Measurements from ENCODE around the gene AGAP4.
"Not testable (repeated sequence)": the region's sequence is repeated elsewhere in the genome, so short reads cannot be mapped to it uniquely, and the experiment has no call there.

The AGAP4 gene

GRCh38 chr10:45847400-45847799 is at the start of gene AGAP4:
Gene AGAP4, minus strand, starts transcription at chr10:45847500. Its CDS starts 153 bp downstream, at chr10:45847347.
- not testable (repeated sequence) for DNase-seq (ENCODE audit: low read depth); H3K4me3 ChIP-seq (replicated peaks; ENCODE audit: low read depth, low read length)

DNA sequence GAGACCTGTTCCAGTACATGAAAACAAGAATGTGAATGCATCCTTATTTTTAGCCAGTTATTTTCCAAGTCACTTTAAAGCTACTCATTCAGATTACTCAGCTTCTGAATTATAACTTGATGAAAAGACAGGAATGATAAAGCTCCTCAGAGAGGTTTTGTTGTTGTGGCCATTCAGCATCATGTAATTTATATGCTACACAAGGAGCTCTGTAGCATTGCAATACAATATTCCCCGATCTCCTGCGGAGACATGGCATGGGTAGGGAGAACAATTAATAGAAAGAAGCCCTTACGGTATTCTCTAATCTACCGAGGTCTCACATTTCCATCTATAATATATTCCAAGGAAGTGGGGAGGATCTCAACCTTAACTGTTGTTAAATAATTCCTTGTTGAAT is 43.4 kb upstream of the AGAP4 start:
- not testable (repeated sequence) for H3K4me3 ChIP-seq (replicated peaks; ENCODE audit: low read depth, low read length)

GRCh38 chr10:45889539-45890230 is 42.4 kb upstream of the AGAP4 start:
- H3K4me3 ChIP-seq (replicated peaks; ENCODE audit: low read depth, low read length); DNase-seq (ENCODE audit: low read depth): not testable (repeated sequence)

More for the DNA sequence above, 43.4 kb upstream of the AGAP4 start:
- not testable (repeated sequence) for DNase-seq (ENCODE audit: low read depth)

DNA sequence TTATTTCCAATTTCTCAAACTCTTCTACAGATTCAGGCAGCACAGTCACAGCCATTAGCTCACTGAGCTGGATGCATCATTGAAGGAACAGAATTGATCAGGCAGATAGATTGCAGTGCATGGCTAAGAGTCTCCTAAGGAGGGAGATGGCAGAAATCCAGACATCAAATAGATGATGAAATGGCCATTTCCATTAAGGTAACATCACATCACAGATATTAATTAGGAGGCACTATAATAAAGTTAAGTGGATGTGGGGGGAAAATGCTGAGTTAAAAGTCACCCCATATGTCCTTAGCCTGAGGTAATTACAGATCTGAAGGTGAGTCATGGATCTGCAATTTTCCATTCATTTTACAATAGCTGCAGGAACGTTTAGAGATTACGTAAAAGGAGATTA is 35.6 kb upstream of the AGAP4 start:
- not testable (repeated sequence) for H3K4me3 ChIP-seq (replicated peaks; ENCODE audit: low read depth, low read length)

DNA sequence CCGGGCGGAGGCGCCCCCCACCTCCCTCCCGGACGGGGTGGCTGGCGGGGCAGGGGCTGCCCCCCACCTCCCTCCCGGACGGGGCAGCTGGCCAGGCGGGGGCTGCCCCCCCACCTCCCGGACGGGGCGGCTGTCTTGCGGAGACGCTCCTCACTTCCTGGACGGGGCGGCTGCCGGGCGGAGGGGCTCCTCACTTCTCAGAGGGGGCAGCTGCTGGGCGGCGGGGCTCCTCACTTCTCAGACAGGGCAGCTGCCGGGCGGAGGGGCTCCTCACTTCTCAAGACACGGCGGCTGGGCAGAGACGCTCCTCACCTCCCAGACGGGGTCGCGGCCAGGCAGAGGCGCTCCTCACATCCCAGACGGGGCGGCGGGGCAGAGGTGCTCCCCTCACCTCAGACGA is 18.1 kb upstream of the AGAP4 start:
- DNase-seq (ENCODE audit: low read depth); H3K4me3 ChIP-seq (replicated peaks; ENCODE audit: low read depth, low read length): not testable (repeated sequence)

More for the DNA sequence above, 35.6 kb upstream of the AGAP4 start:
- DNase-seq (ENCODE audit: low read depth), result peak; percentile 10

- DNase-seq (ENCODE audit: low read depth); H3K4me3 ChIP-seq (replicated peaks; ENCODE audit: low read depth, low read length): not testable (repeated sequence)
Measured at GRCh38 chr10:45864264-45864663, 17.0 kb upstream of the AGAP4 start.

DNA sequence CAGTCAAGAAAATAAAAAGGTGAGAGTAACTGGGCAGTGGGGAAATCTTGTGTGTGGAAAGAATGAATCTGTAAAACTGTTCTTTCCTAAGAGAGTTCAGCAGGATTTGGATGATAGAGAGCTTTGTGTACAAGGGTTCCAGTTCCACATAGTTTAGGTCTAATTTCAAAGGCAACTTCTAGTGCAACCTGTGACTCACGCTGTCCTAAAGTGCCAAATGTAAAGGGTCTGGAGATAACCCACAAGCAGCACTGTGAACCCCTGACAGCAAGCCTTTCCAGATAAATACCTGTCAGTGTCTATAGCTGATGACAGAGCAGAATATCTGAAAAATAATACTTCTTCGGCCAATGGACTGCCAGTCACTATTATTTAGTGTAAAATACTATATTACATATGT is 16.3 kb upstream of the AGAP4 start:
- H3K4me3 ChIP-seq (replicated peaks; ENCODE audit: low read depth, low read length); DNase-seq (ENCODE audit: low read depth): not testable (repeated sequence)

- DNase-seq (ENCODE audit: low read depth); H3K4me3 ChIP-seq (replicated peaks; ENCODE audit: low read depth, low read length): not testable (repeated sequence)
Measured at GRCh38 chr10:45857931-45858330, 10.6 kb upstream of the AGAP4 start.

DNA sequence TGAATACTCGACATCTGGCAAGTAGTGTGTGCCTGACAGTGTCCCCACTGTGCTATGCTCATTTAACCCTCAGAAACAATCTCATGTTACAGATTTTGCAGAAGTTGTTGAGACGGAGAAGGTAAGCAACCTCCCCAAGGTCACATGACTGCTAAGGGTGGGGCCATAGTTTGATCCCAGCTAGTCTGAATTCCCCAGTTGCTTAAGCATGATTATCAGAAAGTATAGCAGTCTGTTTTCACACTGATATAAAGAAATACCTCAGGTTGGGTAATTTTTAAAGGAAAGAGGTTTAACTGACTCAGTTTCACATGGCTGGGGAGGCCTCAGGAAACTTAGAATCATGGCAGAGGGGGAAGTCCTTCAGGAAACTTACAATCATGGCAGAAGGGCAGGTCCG is 1.2 kb upstream of the AGAP4 start:
- not testable (repeated sequence) for DNase-seq (ENCODE audit: low read depth); H3K4me3 ChIP-seq (replicated peaks; ENCODE audit: low read depth, low read length)

DNA sequence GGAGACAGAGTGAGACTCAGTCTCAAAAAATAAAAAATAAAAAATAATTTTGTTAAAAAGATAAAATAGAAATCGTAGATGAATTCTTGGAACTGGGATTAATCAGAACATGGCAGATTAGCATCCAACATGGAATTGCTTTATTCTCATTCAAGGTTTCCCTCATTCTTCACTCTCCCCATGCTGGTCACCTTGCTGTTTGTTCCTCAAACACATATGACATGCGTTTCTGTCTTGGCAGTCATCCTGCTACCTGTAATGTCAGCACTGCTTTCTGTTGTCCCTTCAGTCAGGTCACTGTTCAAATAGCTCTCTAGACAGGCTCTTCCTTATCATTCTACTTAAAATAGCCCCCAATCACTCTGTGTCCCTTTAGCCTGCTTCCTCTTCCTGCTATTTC is 24.4 kb downstream of the AGAP4 start:
- not testable (repeated sequence) for DNase-seq (ENCODE audit: low read depth); H3K4me3 ChIP-seq (replicated peaks; ENCODE audit: low read depth, low read length)

- not testable (repeated sequence) for H3K4me3 ChIP-seq (replicated peaks; ENCODE audit: low read depth, low read length); DNase-seq (ENCODE audit: low read depth)
Measured at GRCh38 chr10:45820107-45820830, 27.0 kb downstream of the AGAP4 start.

- DNase-seq (ENCODE audit: low read depth), result no peak
- no peak overlapping the region for H3K4me3 ChIP-seq (replicated peaks; ENCODE audit: low read depth, low read length)
- TF ChIP-seq CTCF (IDR thresholded peaks at IDR 0.05; ENCODE audit: low read length, missing control alignments), result no peak
Measured at GRCh38 chr10:45819552-45819951, 27.7 kb downstream of the AGAP4 start.

DNA sequence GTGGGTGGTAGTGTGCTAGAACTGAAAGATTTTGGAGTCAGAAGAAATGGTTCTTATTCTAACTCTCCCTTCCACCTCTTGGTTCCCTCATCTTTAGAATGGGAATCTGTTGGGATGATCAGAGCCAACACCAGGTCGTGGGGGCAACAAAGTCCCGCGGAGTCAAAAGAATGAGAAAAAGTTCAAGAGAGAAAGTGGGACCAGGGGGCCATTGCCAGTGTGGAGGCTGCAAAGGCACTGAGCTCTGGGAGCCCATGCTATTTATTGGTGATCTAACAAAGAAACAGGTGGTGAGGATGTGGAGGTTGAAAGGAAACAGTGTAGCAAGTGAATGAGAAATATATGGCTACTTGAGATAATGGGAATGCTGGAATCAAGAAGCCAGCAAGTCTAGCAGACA is 29.4 kb downstream of the AGAP4 start:
- no peak overlapping the region for H3K4me3 ChIP-seq (replicated peaks; ENCODE audit: low read depth, low read length)
- no peak for DNase-seq (ENCODE audit: low read depth)

More for the DNA sequence above, 29.4 kb downstream of the AGAP4 start:
- TF ChIP-seq CTCF (IDR thresholded peaks at IDR 0.05; ENCODE audit: low read length, missing control alignments), result no peak
